ENCODE data around the gene SLC16A12. TPM values are rescaled to one million over a fixed set of nuclear protein-coding genes. Genes with fewer than 3 reads are reported as not detected.

The SLC16A12 gene
- total and polyA plus RNA-seq, 10 donors: 0.02 to 0.19 (median 0.12) TPM; not detected in 5

GRCh38 chr10:89576696-89577095 lies 41.3 kb upstream of the SLC16A12 start:
- Histone ChIP-seq H3K27me3 (replicated peaks in 1 of 7) (no peaks in the 10 kb centered on the region), H3K36me3 (no peaks in the 10 kb centered on the region), H3K27ac (no peak overlapping the region), H3K9me3 (no peaks in the 10 kb centered on the region), H3K4me1 (no peaks in the 10 kb centered on the region), H3K4me3 (no peak overlapping the region)
- DNase-seq: no peak
- intact Hi-C loops (cut with DNase I; ENCODE audit: low total_unique reads): no loop called here
- WGBS, 5 donors: 74 to 95% (median 84%) methylated on average over 2 of the region's 2 CpGs
- no peak for TF ChIP-seq POLR2A (IDR thresholded peaks at IDR 0.05)
- no peak for TF ChIP-seq CTCF (IDR thresholded peaks at IDR 0.05 in 8 of 11, conservative IDR thresholded peaks at IDR 0.05 in 3 of 11)
- no peak for TF ChIP-seq POLR2AphosphoS5 (IDR thresholded peaks at IDR 0.05)

GRCh38 chr10:89576022-89576421 lies 40.6 kb upstream of the SLC16A12 start:
- intact Hi-C loops (cut with DNase I; ENCODE audit: low total_unique reads): no loop called here
- Histone ChIP-seq H3K27me3 (replicated peaks in 1 of 7) (no peaks in the 10 kb centered on the region), H3K9me3 (no peaks in the 10 kb centered on the region), H3K4me3 (no peak overlapping the region), H3K27ac (no peak overlapping the region), H3K4me1 (no peaks in the 10 kb centered on the region), H3K36me3 (no peaks in the 10 kb centered on the region)
- 91 to 96% (median 94%) methylated on average over 3 of the region's 3 CpGs for WGBS, 5 donors
- no peak for DNase-seq
- TF ChIP-seq POLR2AphosphoS5 (IDR thresholded peaks at IDR 0.05) (no peak), CTCF (IDR thresholded peaks at IDR 0.05 in 8 of 11, conservative IDR thresholded peaks at IDR 0.05 in 3 of 11) (no peak), POLR2A (IDR thresholded peaks at IDR 0.05) (no peak)

- H3K4me1 ChIP-seq: no peaks in the 10 kb centered on the region
- no peak for DNase-seq
- intact Hi-C loops (cut with DNase I; ENCODE audit: low total_unique reads): no loop called here
- no peak overlapping the region for H3K4me3 ChIP-seq
- TF ChIP-seq POLR2A (IDR thresholded peaks at IDR 0.05) (no peak), CTCF (IDR thresholded peaks at IDR 0.05 in 8 of 11, conservative IDR thresholded peaks at IDR 0.05 in 3 of 11) (no peak), POLR2AphosphoS5 (IDR thresholded peaks at IDR 0.05) (no peak)
- no peaks in the 10 kb centered on the region for H3K36me3 ChIP-seq
- no peaks in the 10 kb centered on the region for H3K9me3 ChIP-seq
- no peak overlapping the region for H3K27ac ChIP-seq
- no peaks in the 10 kb centered on the region for H3K27me3 ChIP-seq (replicated peaks in 1 of 7)
These were observed 39.6 kb upstream of the SLC16A12 start for GRCh38 chr10:89575031-89575430.

- Histone ChIP-seq H3K4me3 (no peak overlapping the region), H3K27me3 (replicated peaks in 1 of 7) (no peaks in the 10 kb centered on the region), H3K27ac (no peak overlapping the region), H3K9me3 (no peaks in the 10 kb centered on the region), H3K36me3 (no peaks in the 10 kb centered on the region), H3K4me1 (no peaks in the 10 kb centered on the region)
- TF ChIP-seq POLR2AphosphoS5 (IDR thresholded peaks at IDR 0.05) (no peak), CTCF (IDR thresholded peaks at IDR 0.05 in 8 of 11, conservative IDR thresholded peaks at IDR 0.05 in 3 of 11) (no peak), POLR2A (IDR thresholded peaks at IDR 0.05) (no peak)
- intact Hi-C loops (cut with DNase I; ENCODE audit: low total_unique reads): no loop called here
- DNase-seq: no peak
- 71 to 88% (median 79%) methylated on average over 1 of the region's 1 CpG for WGBS, 5 donors
These were observed 39.0 kb upstream of the SLC16A12 start for GRCh38 chr10:89574368-89574767.

All from spleen (tissue), 11 donors.